GM23248 (cell line): ENCODE results near the gene OXSM. TPM values are rescaled to one million over a fixed set of nuclear protein-coding genes. Genes with fewer than 3 reads are reported as not detected.

ENCODE experiments used
- DNase-seq: peaks from one replicate; pipeline ENCODE4 v3.0.0-alpha.2; 2015
- H2AFZ ChIP-seq: fragments of 200-600 bp; sonication (generic); 2 replicates; pipeline ENCODE4 v1.6.1; 2016; ENCODE audit warnings: antibody characterized with exemption
- H3F3A ChIP-seq: fragments of 200-600 bp; sonication (generic); 2 replicates; pipeline ENCODE4 v1.6.1; 2016; ENCODE audit warnings: mild to moderate bottlenecking, antibody characterized with exemption, mixed run types; ENCODE audit not compliant: insufficient read depth
- H3K27ac ChIP-seq: fragments of 200-600 bp; sonication (generic); 2 replicates; pipeline ENCODE4 v1.5.1; 2016; ENCODE audit warnings: mild to moderate bottlenecking
- H3K27me3 ChIP-seq: fragments of 200-600 bp; sonication (generic); replicated peaks from 2 replicates; pipeline ENCODE4 v1.6.1; 2016; ENCODE audit warnings: mild to moderate bottlenecking; ENCODE audit not compliant: insufficient read depth
- H3K36me3 ChIP-seq: fragments of 200-600 bp; sonication (generic); 2 replicates; pipeline ENCODE4 v1.6.1; 2016; ENCODE audit warnings: low read depth, mild to moderate bottlenecking
- H3K4me1 ChIP-seq: fragments of 200-600 bp; sonication (generic); 2 replicates; pipeline ENCODE4 v1.6.1; 2016; ENCODE audit warnings: mild to moderate bottlenecking; ENCODE audit not compliant: insufficient read depth
- H3K4me2 ChIP-seq: fragments of 200-600 bp; sonication (generic); one replicate; pipeline ENCODE4 v1.6.1; 2016; ENCODE audit warnings: mild to moderate bottlenecking; ENCODE audit not compliant: unreplicated experiment
- H3K4me3 ChIP-seq: fragments of 200-600 bp; sonication (generic); 2 replicates; pipeline ENCODE4 v1.5.1; 2016; ENCODE audit warnings: mild to moderate bottlenecking
- H3K79me2 ChIP-seq: fragments of 200-600 bp; sonication (generic); 2 replicates; pipeline ENCODE4 v1.6.1; 2016; ENCODE audit warnings: mild to moderate bottlenecking; ENCODE audit not compliant: insufficient read depth
- H3K9ac ChIP-seq: fragments of 200-600 bp; sonication (generic); 2 replicates; pipeline ENCODE4 v1.6.1; 2016; ENCODE audit warnings: mild to moderate bottlenecking
- H3K9me2 ChIP-seq: fragments of 200-600 bp; sonication (generic); 2 replicates; pipeline ENCODE4 v1.6.1; 2016; ENCODE audit warnings: mixed run types, mild to moderate bottlenecking, moderate library complexity; ENCODE audit not compliant: insufficient read depth
- H3K9me3 ChIP-seq: fragments of 200-600 bp; sonication (generic); one replicate; pipeline ENCODE4 v1.6.1; 2017; ENCODE audit warnings: low read depth
- H4K20me1 ChIP-seq: fragments of 200-600 bp; sonication (generic); 2 replicates; pipeline ENCODE4 v1.6.0; 2016; ENCODE audit not compliant: insufficient read depth
- EZH2 ChIP-seq: fragments of 200-600 bp; sonication (generic); IDR thresholded peaks from 2 replicates; pipeline ENCODE4 v1.6.1; 2018; ENCODE audit warnings: antibody characterized with exemption, mild to moderate bottlenecking; ENCODE audit not compliant: insufficient read depth, poor library complexity, severe bottlenecking
- EZH2phosphoT487 ChIP-seq: fragments of 200-600 bp; sonication (generic); IDR thresholded peaks from 2 replicates; pipeline ENCODE4 v1.6.1; 2018; ENCODE audit warnings: antibody characterized with exemption, moderate library complexity, mild to moderate bottlenecking, low read depth; ENCODE audit not compliant: insufficient read depth
- WGBS, 2 experiments: methylation state at CpG; one replicate each; pipeline ENCODE4 v1.1.6; 2015 to 2017; ENCODE audit warnings: low lambda C conversion rate in 2 of 2, low coverage in 1 of 2; ENCODE audit errors: missing lambda C conversion rate in 2 of 2; 5-methylcytosine and 5-hydroxymethylcytosine counted together
- in situ Hi-C: fragments of 300-500 bp; cut with MboI; formaldehyde crosslinking; loops from 2 replicates; pipeline ENCODE4 v1.15.0; 2020
- polyA plus RNA-seq: library from polyadenylated mRNA; unstranded; fragments of >200 nt; fragmentation: Nextera tagmentation; extraction: Ambion mirVana; gene quantifications from 2 replicates; pipeline ENCODE4 v1.2.1, GENCODE V29; 2016
- total RNA-seq: library from RNA; depleted of rRNA; stranded (reverse); fragments of >200 nt; shearing (Covaris generic); gene quantifications from 2 replicates; pipeline ENCODE4 v1.2.3, GENCODE V29; 2014

Gene OXSM
- total and polyA plus RNA-seq, 2 experiments from 2014 or later: 13.1 to 20.3 TPM

- WGBS, 2 experiments: 24% methylated on average over 1 of the region's 1 CpG
- Histone ChIP-seq H3K4me2 (no peak overlapping the region), H2AFZ (no peak overlapping the region), H3K36me3 (no peaks in the 10 kb centered on the region), H3K9me2 (no peaks in the 10 kb centered on the region), H3K4me3 (no peak overlapping the region), H3K9ac (no peak overlapping the region), H4K20me1 (no peaks in the 10 kb centered on the region), H3K79me2 (no peaks in the 10 kb centered on the region), H3K27me3 (no peaks in the 10 kb centered on the region), H3F3A (no peaks in the 10 kb centered on the region), H3K4me1 (no peaks in the 10 kb centered on the region), H3K9me3 (no peaks in the 10 kb centered on the region), H3K27ac (no peak overlapping the region)
- TF ChIP-seq EZH2: no peak
- in situ Hi-C loops: no loop called here
- DNase-seq: no peak
Measured at GRCh38 chr3:25804676-25805075, 14.8 kb downstream of the OXSM start.

- H3F3A ChIP-seq: no peaks in the 10 kb centered on the region
- no peak overlapping the region for H3K27ac ChIP-seq
- no peak overlapping the region for H3K4me2 ChIP-seq
- H4K20me1 ChIP-seq: no peaks in the 10 kb centered on the region
- TF ChIP-seq EZH2 (no peak), EZH2phosphoT487 (no peak)
- no peak overlapping the region for H3K9ac ChIP-seq
- in situ Hi-C loops: no loop called here
- no peaks in the 10 kb centered on the region for H3K9me2 ChIP-seq
- no peaks in the 10 kb centered on the region for H3K4me1 ChIP-seq
- no peaks in the 10 kb centered on the region for H3K79me2 ChIP-seq
- no peak for DNase-seq
- 63 to 67% methylated on average over 4 of the region's 4 CpGs for WGBS, 2 experiments
- no peak overlapping the region for H2AFZ ChIP-seq
- no peaks in the 10 kb centered on the region; the same call in none of the 2 replicates for H3K27me3 ChIP-seq
- H3K36me3 ChIP-seq: no peaks in the 10 kb centered on the region
- no peak overlapping the region for H3K4me3 ChIP-seq
- no peaks in the 10 kb centered on the region for H3K9me3 ChIP-seq
Measured at GRCh38 chr3:25812644-25813043, 22.8 kb downstream of the OXSM start.

GRCh38 chr3:25817107-25817506 lies 27.2 kb downstream of the OXSM start:
- WGBS, 2 experiments: 0% methylated on average over 1 of the region's 1 CpG
- H3K79me2 ChIP-seq: no peaks in the 10 kb centered on the region
- no peak overlapping the region for H3K27ac ChIP-seq
- H2AFZ ChIP-seq: no peak overlapping the region
- no peak overlapping the region for H3K4me2 ChIP-seq
- no peaks in the 10 kb centered on the region; the same call in 1 of the 2 replicates for H3K27me3 ChIP-seq
- H3K36me3 ChIP-seq: no peaks in the 10 kb centered on the region
- H3K9me2 ChIP-seq: no peaks in the 10 kb centered on the region
- H3K4me3 ChIP-seq: no peak overlapping the region
- in situ Hi-C loops: no loop called here
- H3K4me1 ChIP-seq: peaks cover 13% of the 10 kb centered on the region
- no peak for DNase-seq
- TF ChIP-seq EZH2phosphoT487: no peak
- TF ChIP-seq EZH2: no peak
- H4K20me1 ChIP-seq: no peaks in the 10 kb centered on the region
- H3K9me3 ChIP-seq: no peaks in the 10 kb centered on the region
- H3F3A ChIP-seq: peaks cover 18% of the 10 kb centered on the region
- no peak overlapping the region for H3K9ac ChIP-seq

GRCh38 chr3:25817638-25818037 lies 27.7 kb downstream of the OXSM start:
- TF ChIP-seq EZH2 (no peak), EZH2phosphoT487 (no peak)
- Histone ChIP-seq H3K36me3 (no peaks in the 10 kb centered on the region), H3K9me3 (no peaks in the 10 kb centered on the region), H3F3A (peaks cover 18% of the 10 kb centered on the region), H3K9me2 (no peaks in the 10 kb centered on the region), H3K4me2 (no peak overlapping the region), H3K4me3 (no peak overlapping the region), H3K4me1 (peaks cover 13% of the 10 kb centered on the region), H4K20me1 (no peaks in the 10 kb centered on the region), H2AFZ (no peak overlapping the region), H3K79me2 (no peaks in the 10 kb centered on the region), H3K27ac (no peak overlapping the region), H3K9ac (no peak overlapping the region), H3K27me3 (no peaks in the 10 kb centered on the region; the same call in 1 of the 2 replicates)
- DNase-seq: no peak
- in situ Hi-C loops: no loop called here
- 52 to 53% methylated on average over 1 of the region's 1 CpG for WGBS, 2 experiments

GRCh38 chr3:25818335-25818734 lies 28.4 kb downstream of the OXSM start:
- WGBS, 2 experiments: 53 to 55% methylated on average over 4 of the region's 4 CpGs
- Histone ChIP-seq H3K9me2 (no peaks in the 10 kb centered on the region), H3K9ac (no peak overlapping the region), H3F3A (peaks cover 18% of the 10 kb centered on the region), H3K79me2 (no peaks in the 10 kb centered on the region), H3K27me3 (no peaks in the 10 kb centered on the region; the same call in 1 of the 2 replicates), H3K4me1 (peaks cover 13% of the 10 kb centered on the region), H3K9me3 (no peaks in the 10 kb centered on the region), H3K4me3 (no peak overlapping the region), H3K36me3 (no peaks in the 10 kb centered on the region), H3K4me2 (no peak overlapping the region), H3K27ac (no peak overlapping the region), H4K20me1 (no peaks in the 10 kb centered on the region), H2AFZ (no peak overlapping the region)
- in situ Hi-C loops: no loop called here
- no peak for TF ChIP-seq EZH2
- TF ChIP-seq EZH2phosphoT487: no peak
- no peak for DNase-seq
